ENCODE results near the gene VCL.
"Not testable (repeated sequence)": the region's sequence is repeated elsewhere in the genome, so short reads cannot be mapped to it uniquely, and the experiment has no call there.

Gene VCL

DNA sequence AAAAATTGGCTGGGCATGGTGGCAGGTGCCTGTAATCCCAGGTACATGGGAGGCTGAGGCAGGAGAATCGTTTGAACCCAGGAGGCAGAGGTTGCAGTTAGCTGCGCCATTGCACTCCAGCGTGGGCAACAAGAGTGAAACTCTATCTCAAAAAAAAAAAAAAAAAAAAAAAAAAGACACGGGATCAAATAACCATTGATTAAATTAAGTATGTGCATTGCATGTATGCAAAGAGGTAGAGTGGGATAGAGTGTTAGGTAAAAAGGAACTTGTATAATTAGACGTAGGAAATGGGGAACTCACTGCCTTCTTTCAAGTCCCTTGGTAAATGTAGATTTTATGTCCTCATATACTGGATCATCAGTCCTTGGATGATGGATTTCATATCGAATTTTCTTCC lies 13.1 kb downstream of the VCL start:
- no peak for DNase-seq

DNA sequence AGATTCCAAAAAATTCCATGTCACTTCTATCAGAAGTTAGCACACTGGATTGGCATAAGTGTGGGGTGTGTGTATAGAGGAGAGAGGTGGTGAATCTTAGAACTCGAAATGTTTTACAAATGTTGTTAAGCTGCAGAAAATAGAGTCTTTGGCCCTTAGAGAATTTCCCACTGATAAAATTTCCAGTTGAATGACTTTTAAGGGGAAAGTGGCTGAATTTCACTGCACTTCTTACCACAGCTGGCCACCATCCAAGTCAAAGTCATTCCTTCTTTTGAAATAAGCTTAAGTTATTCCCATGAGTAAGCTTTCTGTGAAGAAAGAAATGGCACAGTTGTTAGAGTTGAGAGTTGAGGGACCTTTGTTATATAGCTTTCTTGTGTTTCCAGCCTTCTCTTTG lies 13.9 kb downstream of the VCL start:
- no peak for DNase-seq

DNA sequence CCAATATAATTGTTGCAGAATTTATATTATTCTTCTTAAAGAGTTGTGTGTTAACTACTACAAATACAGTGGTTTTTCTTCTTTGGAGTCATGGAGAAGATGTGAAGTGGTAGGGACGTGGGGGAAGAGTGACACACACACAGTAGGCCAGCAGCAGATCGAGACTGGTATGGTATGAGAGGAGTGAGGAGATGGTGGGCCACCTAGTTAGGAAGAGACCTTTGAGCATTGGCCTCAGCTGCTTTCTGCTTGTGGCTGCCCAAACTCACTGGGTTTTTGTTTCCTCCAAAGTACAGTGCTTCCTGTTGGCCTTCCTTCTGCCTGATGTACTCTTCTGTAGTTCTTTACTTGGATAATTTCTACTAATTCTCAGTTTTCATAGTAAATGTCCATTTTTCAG lies 14.6 kb downstream of the VCL start:
- DNase-seq: no peak

- DNase-seq: no peak
Observed at GRCh38 chr10:74013004-74013403, 15.1 kb downstream of the VCL start.

DNA sequence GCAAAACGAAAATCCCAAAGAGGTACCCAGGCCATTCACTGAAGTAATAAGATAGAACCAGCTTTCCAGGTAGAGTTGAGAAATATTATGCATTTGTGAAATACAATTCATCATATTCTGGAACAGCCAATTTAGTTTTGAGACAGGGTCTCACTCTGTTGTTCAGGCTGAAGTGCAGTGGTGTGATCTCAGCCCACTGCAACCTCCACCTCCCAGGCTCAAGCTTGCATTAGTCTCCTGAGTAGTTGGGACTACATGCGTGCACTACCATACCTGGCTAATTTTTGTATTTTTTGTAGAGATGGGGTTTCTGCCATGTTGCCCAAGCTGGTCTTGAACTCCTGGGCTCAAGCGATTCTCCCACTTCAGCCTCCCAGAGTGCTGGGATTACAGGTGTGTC lies 16.7 kb downstream of the VCL start:
- DNase-seq: not testable (repeated sequence)

GRCh38 chr10:74018241-74018640 lies 20.3 kb downstream of the VCL start:
- DNase-seq: no peak

DNA sequence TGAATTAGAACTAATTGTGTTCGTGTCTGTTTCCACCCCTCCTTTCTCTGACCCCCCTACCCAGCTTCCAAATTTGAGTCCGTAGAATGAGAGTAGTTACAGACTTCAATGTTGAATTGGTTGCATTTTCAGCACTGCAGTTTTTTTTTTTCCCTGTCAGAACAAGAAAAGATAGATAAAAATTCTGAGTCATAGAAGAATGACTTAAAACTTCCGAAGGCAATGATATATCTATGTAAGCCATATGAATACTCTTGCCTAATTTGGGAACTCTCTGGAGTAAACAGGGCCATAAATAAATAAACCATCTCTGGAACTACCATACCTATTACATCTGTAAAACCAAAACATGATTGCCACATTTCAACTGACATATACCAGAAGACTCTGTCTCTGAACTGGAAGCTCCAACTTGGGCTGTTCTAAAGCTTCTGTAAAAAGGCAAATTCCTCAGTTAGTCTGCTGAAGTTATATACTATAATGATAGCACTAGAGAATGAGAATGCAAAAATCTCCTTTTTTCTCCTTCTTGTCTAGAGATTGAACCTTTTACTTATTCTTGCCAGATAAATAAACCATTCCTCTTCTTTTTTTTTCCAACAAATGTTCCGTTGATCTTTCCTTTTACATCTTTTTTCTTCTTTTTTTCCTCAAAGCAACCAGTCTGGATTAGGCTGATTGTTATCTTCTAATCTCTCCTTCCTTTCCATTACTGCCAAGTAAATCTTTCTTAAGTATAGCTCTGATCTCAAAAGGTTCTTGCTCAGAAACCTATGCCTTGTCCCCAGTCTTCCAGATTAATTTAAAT lies 23.5 kb downstream of the VCL start:
- DNase-seq: no peak

GRCh38 chr10:74022926-74023629 lies 25.2 kb downstream of the VCL start:
- no peak for DNase-seq

GRCh38 chr10:74024600-74024999 lies 26.7 kb downstream of the VCL start:
- no peak for DNase-seq

GRCh38 chr10:74025380-74025978 lies 27.6 kb downstream of the VCL start:
- DNase-seq: no peak

- DNase-seq: no peak
Observed at GRCh38 chr10:74026428-74027015, 28.6 kb downstream of the VCL start.

DNA sequence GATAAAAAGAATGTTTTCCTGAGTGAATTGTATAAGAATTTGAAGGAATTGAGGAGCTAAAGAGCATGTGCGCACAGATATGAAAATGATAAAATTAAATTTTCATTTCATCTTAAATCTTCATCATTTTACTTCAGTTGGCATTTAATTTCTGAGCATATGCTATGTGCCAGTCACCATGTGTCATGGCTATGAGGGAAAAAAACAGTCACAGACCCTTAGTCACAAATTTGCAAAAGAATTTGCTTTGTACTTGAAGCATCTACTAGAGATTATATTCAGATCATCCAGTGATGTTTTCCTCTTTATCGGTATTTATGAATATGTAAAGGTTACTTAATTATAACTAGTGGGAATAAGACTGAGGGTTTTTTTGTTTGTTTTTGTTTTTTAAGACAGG lies 29.8 kb downstream of the VCL start:
- DNase-seq: no peak

GRCh38 chr10:74029943-74030342 lies 32.0 kb downstream of the VCL start:
- no peak for DNase-seq

DNA sequence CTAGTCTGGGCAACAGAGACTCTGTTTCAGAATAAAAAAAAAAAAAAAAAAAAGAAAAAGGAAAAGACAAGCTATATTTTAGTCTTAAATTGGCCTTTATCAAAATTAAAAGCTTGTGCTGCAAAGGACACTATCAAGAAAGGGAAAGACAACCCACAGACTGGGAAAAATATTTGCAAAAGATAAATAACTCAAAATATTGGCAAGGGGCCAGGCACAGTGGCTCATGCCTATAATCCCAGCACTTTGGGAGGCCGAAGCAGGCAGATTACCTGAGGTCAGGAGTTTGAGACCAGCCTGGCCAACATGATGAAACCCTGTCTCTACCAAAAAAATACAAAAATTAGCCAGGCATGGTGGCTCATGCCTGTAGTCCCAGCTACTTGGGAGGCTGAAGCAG lies 34.3 kb downstream of the VCL start:
- not testable (repeated sequence) for DNase-seq

DNA sequence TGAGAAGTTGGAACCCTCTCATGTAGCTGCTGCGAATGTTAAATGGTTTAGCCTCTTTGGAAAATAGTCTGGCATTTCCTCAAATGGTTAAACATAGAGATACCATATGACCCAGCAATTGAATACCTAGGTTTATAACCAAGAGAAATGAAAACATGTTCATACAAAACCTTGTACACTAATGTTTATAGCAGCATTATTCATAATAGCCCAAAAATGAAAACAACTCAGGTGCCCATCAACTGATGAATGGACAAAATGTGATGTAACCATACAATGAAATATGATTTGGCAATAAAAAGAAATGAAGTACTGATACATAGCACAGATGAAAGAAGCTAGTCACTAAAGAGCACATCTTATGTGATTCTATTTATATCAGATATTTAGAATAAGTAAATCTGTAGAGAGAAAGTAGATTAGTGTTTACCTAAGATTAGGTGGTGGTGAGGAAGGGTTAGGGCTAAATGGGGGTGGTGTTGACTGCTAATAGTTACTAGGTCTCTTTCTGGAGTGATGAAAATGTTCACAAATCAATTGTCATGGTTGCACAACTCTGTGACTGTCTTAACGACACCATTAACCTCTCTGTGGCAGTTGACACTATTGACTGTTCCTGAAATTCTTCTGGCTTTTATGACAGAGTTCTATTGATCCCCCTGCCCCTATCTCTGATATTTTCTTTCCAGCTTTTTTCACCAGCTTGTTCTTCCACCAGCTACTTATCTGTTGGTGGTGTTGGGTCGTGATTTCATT lies 35.2 kb downstream of the VCL start:
- DNase-seq: no peak

DNA sequence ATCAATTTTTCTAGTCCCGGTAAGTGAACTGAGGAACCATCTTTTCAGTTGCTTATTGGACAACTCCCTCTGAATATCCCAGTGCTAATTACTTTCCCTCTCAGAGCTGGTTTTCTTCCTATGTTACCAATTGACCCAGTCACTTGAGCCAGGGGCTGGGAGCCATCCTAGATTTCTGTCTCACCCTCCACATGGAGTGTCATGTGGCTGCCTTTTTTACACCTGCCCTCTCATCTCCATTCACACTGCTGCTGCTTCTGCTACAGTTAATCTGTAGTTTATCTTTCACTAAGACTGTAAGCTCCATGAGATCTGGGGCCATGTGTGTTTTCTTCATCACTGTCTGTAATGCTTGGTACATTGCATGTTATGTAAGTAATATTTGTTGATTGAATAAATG lies 35.8 kb downstream of the VCL start:
- DNase-seq: no peak

DNA sequence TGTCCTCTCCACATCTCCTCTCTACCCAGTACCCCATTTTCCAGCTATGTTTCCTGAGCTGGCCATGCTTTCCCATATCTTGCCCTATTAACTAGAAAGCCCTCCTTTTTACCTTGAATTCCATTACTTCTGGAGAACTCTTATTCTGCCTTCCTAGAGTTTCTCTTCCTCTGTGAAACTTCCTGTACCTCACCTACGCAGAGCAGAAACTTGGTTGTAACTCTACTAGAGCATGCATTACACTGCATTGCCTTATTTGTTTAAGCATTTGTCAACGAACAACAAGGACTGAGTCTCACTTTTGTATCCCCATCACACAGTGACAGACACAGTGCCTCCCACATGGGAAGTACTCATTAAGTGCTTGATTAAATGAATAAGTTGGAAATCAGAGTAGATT lies 36.4 kb downstream of the VCL start:
- no peak for DNase-seq

- DNase-seq: no peak
Observed at GRCh38 chr10:74035303-74035702, 37.4 kb downstream of the VCL start.

- DNase-seq: no peak
Observed at GRCh38 chr10:74036474-74036873, 38.6 kb downstream of the VCL start.

- no peak for DNase-seq
Observed at GRCh38 chr10:74039561-74040145, 41.7 kb downstream of the VCL start.

DNA sequence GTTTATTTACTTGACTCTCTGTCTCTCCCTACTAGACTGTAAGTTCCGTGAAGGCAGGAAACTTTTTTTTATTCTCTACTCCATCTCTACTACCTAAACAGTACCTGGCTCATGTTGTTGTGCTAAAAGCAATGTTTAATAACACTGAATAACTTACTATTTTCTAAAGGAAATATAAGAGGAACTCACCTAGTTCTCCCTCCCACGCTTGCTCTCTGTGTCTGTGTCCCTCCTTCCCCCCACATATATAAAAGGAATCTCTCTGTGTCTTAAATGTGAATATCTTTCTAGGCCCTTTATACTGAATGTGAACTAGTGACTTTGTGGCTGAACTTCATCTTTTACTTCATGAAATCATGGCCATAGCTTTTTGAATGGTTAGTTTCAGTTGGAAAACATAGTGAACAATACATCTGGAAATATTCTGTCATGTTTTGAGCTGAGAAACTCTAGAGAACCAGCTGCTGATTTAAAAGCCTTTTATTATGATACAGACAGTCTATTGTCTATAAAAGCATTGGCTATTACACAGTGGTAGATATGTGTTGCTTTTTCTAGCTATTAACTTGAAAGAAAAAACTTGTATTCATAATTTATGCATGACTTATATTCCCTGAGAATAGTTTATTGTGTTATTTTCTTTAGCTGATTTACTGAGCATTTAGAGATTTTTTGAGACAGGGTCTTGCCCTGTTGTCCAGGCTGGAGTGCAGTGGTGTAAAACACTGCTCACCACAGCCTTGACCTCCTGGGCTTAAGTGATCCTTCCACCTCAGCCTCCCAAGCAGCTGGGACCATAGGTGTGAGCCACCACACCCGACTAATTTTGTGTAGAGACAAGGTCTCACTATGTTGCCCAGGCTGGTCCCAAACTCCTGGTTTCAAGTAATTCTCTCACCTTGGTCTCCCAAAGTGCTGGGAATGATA lies 42.5 kb downstream of the VCL start:
- DNase-seq: no peak

DNA sequence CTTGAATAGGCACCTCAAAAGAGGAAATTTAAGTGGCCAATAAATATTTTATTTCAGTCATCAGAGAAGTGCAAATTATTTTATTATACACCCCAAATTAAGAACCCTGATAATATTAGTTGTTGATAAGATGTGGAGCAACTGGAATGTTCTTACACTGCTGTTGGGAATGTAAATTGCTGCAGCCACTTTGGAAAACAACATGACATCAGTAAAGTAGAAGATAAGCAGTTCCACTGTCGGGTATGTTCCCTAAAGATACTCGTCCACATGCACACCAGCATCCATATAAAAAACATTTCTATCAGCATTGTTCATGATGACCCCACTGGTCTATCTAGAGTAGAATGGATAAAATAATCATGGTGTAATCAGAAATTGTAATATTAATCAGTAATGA lies 46.5 kb downstream of the VCL start:
- no peak for DNase-seq
